HL-60 (cell line): ENCODE results near the gene CFAP45.

ENCODE experiments used
- CTCF ChIP-seq: IDR thresholded peaks from one replicate; pipeline ENCODE4 v1.5.1; 2011; ENCODE audit warnings: low read length, control low read depth, inconsistent platforms; ENCODE audit not compliant: insufficient read depth
- POLR2AphosphoS5 ChIP-seq: IDR thresholded peaks from 2 replicates; pipeline ENCODE4 v1.6.1; 2012; ENCODE audit warnings: low read depth
- REST ChIP-seq: IDR thresholded peaks from 2 replicates; pipeline ENCODE4 v1.6.1; 2012; ENCODE audit warnings: low read depth; ENCODE audit not compliant: insufficient replicate concordance

- TF ChIP-seq CTCF = no peak
- no peak for TF ChIP-seq POLR2AphosphoS5
- TF ChIP-seq REST = no peak
These were observed 25.7 kb upstream of the CFAP45 start for GRCh38 chr1:159925719-159926078.
